CD4-positive, alpha-beta T cell (primary cell): ENCODE measurements around the gene WSB1. TPM values are rescaled to one million over a fixed set of nuclear protein-coding genes. Genes with fewer than 3 reads are reported as not detected.

Source experiments
- ATAC-seq: fragments of 200-7000 bp; cut with Tn5 transposase; one replicate; pipeline ENCODE4 v1.10.0; 2022; ENCODE audit warnings: mild to moderate bottlenecking; ENCODE audit not compliant: poor library complexity
- CTCF ChIA-PET: fragments of 350-600 bp; sonication (Branson Sonifier 250); formaldehyde crosslinking; loops from one replicate; lab custom pipeline; 2021; ENCODE audit warnings: antibody characterized with exemption, inconsistent platforms; lab: Charles Lee
- POLR2A ChIA-PET: fragments of 350-600 bp; sonication (Branson Sonifier 250); formaldehyde crosslinking; loops from one replicate; lab custom pipeline; 2021; ENCODE audit warnings: antibody characterized with exemption, inconsistent platforms; lab: Charles Lee
- DNase-seq, 14 experiments: peaks; one replicate each; pipeline ENCODE4 v3.0.0-alpha.2; 2013 to 2020; ENCODE audit warnings: mixed read lengths in 2 of 14
- H3K27ac ChIP-seq, 2 donors: one replicate each; pipeline versions ENCODE4 v1.5.1 to v1.7.0; 2013; ENCODE audit warnings: low read length in 2 of 2, low read depth in 1 of 2, mild to moderate bottlenecking in 1 of 2
- H3K27me3 ChIP-seq, 2 experiments: 1 replicate in 1 of 2; 2 replicates in 1 of 2; pipeline versions ENCODE4 v1.6.1 to v1.7.0; 2013; ENCODE audit warnings: low read length in 2 of 2, control low read depth in 1 of 2, mild to moderate bottlenecking in 1 of 2, moderate library complexity in 1 of 2; ENCODE audit not compliant: insufficient read depth in 2 of 2, control insufficient read depth in 1 of 2
- H3K36me3 ChIP-seq: one replicate; pipeline ENCODE4 v1.6.1; 2013; ENCODE audit warnings: low read length, control low read depth; ENCODE audit not compliant: insufficient read depth
- H3K4me1 ChIP-seq: one replicate; pipeline ENCODE4 v1.6.1; 2013; ENCODE audit warnings: low read length, control low read depth; ENCODE audit not compliant: insufficient read depth
- H3K4me3 ChIP-seq: one replicate; pipeline ENCODE4 v1.5.1; 2013; ENCODE audit warnings: mild to moderate bottlenecking, low read length, moderate library complexity
- H3K9me3 ChIP-seq, 2 experiments: 1 replicate in 1 of 2; 2 replicates in 1 of 2; pipeline versions ENCODE4 v1.6.1 to v1.7.0; 2013; ENCODE audit warnings: low read length in 2 of 2, mild to moderate bottlenecking in 2 of 2, control low read depth in 1 of 2, moderate library complexity in 1 of 2; ENCODE audit not compliant: control insufficient read depth in 1 of 2, insufficient read depth in 1 of 2
- H3K27ac Mint-ChIP-seq: one replicate; pipeline ENCODE4 v1.8.0; 2020; ENCODE audit warnings: mixed read lengths
- H3K27me3 Mint-ChIP-seq: one replicate; pipeline ENCODE4 v1.8.0; 2021; ENCODE audit warnings: mixed read lengths
- H3K36me3 Mint-ChIP-seq: one replicate; pipeline ENCODE4 v1.8.0; 2021; ENCODE audit warnings: low read depth, mixed read lengths
- H3K4me1 Mint-ChIP-seq: one replicate; pipeline ENCODE4 v1.8.0; 2021; ENCODE audit warnings: low read depth, mixed read lengths
- H3K4me3 Mint-ChIP-seq: one replicate; pipeline ENCODE4 v1.8.0; 2020; ENCODE audit warnings: mild to moderate bottlenecking, mixed read lengths
- H3K9me3 Mint-ChIP-seq: one replicate; pipeline ENCODE4 v1.8.0; 2020; ENCODE audit warnings: mixed read lengths
- intact Hi-C, 2 experiments: fragments of 100-400 bp; cut with DNase I in 1 of 2; cut with micrococcal nuclease in 1 of 2; formaldehyde crosslinking; loops; one replicate each; pipeline versions ENCODE4 v1.15.1 to v1.9.0; 2023 to 2025; cut with DNase I, micrococcal nuclease
- microRNA-seq: library from miRNA; unstranded; fragments of <30 nt; microRNA quantifications from one replicate; pipeline ENCODE4 v1.2.0, GENCODE V29; 2021; ENCODE audit warnings: borderline microRNAs expressed, borderline replicate concordance
- total RNA-seq, 174 experiments: library from RNA in 2 of 174; stranded (reverse) in 2 of 174; gene quantifications; one replicate each; pipeline ENCODE4 v1.2.3 and lab custom pipeline; 2021 to 2026
- TF ChIP-seq, protein P1 (sequence below): fragments of 200-600 bp; IDR thresholded peaks from one replicate; pipeline ENCODE4 v1.8.0; 2022; ENCODE audit warnings: antibody characterized with exemption, mild to moderate bottlenecking

Gene WSB1
- total RNA-seq, 2 experiments from 2014 or later: 99.4 to 104 TPM

DNA sequence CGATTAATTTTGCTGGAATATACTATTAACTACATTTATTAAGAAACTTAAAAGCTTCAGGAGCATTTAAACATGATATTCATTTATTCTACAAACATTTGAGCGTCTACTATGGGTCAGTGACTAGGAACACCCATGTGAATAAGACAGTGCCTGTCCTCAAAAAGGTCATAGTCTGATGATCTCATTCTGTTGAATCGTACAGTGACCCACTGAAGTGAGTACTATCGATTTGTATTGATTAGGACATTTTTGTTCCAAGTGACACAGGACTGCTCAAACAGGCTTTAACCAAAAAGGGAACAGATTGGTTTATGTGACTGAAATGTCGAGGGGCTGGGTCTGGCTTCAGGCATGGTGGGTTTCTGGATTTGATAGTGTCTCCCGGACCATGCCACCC, 68.6 kb downstream of the WSB1 start:
- TF ChIP-seq, protein P1, sequence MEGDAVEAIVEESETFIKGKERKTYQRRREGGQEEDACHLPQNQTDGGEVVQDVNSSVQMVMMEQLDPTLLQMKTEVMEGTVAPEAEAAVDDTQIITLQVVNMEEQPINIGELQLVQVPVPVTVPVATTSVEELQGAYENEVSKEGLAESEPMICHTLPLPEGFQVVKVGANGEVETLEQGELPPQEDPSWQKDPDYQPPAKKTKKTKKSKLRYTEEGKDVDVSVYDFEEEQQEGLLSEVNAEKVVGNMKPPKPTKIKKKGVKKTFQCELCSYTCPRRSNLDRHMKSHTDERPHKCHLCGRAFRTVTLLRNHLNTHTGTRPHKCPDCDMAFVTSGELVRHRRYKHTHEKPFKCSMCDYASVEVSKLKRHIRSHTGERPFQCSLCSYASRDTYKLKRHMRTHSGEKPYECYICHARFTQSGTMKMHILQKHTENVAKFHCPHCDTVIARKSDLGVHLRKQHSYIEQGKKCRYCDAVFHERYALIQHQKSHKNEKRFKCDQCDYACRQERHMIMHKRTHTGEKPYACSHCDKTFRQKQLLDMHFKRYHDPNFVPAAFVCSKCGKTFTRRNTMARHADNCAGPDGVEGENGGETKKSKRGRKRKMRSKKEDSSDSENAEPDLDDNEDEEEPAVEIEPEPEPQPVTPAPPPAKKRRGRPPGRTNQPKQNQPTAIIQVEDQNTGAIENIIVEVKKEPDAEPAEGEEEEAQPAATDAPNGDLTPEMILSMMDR: no peak
- no peak for ATAC-seq
- Mint-ChIP-seq H3K4me1 (no peaks in the 10 kb centered on the region), H3K27me3 (no peaks in the 10 kb centered on the region), H3K36me3 (no peaks in the 10 kb centered on the region), H3K27ac (no peak overlapping the region), H3K4me3 (no peak overlapping the region), H3K9me3 (no peaks in the 10 kb centered on the region)
- ChIA-PET CTCF (no interaction called here), POLR2A (no interaction called here)
- DNase-seq: no peak
- no peaks in the 10 kb centered on the region for H3K9me3 ChIP-seq
- H3K27ac ChIP-seq: no peak overlapping the region
- no peak overlapping the region for H3K4me3 ChIP-seq
- H3K27me3 ChIP-seq: no peaks in the 10 kb centered on the region
- H3K4me1 ChIP-seq: peaks cover 3% of the 10 kb centered on the region
- intact Hi-C loops: no loop called here
- no peaks in the 10 kb centered on the region for H3K36me3 ChIP-seq

DNA sequence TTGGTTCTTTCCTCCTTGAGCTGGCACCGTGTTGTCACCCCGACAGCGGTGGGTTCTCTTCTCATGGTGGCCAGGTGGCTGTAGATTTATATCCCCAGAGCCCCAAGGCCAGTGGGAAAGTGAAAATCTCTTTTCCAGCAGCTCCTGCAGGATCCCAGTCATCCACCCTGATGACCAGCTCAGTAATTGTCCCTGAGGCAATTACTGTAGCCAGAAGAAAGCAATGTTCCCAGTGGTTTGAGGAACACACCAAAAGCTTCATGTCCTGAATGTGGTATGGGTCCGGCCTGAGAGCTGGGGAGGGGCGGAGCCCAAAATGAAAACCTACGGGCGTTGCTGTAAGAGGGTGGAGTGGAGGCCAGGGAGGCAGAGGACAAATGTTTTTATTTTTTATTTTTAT, 69.0 kb downstream of the WSB1 start:
- H3K4me1 ChIP-seq: peaks cover 3% of the 10 kb centered on the region
- no peaks in the 10 kb centered on the region for H3K27me3 ChIP-seq
- no peak overlapping the region for H3K27ac Mint-ChIP-seq
- H3K36me3 Mint-ChIP-seq: no peaks in the 10 kb centered on the region
- no peaks in the 10 kb centered on the region for H3K27me3 Mint-ChIP-seq
- no peak overlapping the region for H3K4me3 Mint-ChIP-seq
- ATAC-seq: no peak
- H3K4me1 Mint-ChIP-seq: no peaks in the 10 kb centered on the region
- DNase-seq: no peak
- TF ChIP-seq, protein P1: no peak
- POLR2A ChIA-PET: no interaction called here
- H3K27ac ChIP-seq: no peak overlapping the region
- no peaks in the 10 kb centered on the region for H3K9me3 ChIP-seq
- CTCF ChIA-PET: no interaction called here
- H3K36me3 ChIP-seq: no peaks in the 10 kb centered on the region
- no peak overlapping the region for H3K4me3 ChIP-seq
- H3K9me3 Mint-ChIP-seq: no peaks in the 10 kb centered on the region
- intact Hi-C loops: no loop called here

DNA sequence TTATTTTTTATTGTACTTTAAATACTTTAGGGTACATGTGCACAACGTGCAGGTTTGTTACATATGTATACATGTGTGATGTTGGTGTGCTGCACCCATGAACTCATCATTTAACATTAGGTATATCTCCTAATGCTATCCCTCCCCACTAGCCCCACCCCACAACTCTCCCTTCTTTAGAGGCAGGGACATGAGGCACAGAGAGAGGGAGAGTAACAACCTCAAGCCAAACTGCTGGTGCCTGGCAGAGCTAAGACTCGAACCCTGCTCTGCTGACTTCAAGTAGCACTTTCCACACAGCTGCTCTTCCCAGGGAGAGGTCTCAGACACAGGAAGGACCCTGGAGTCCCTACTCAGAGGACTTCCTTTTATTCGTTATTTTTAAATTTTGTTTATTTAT, 69.4 kb downstream of the WSB1 start:
- Histone ChIP-seq H3K27ac (no peak overlapping the region), H3K9me3 (no peaks in the 10 kb centered on the region), H3K4me3 (no peak overlapping the region), H3K36me3 (no peaks in the 10 kb centered on the region), H3K27me3 (no peaks in the 10 kb centered on the region), H3K4me1 (peaks cover 3% of the 10 kb centered on the region)
- Mint-ChIP-seq H3K27me3 (no peaks in the 10 kb centered on the region), H3K36me3 (no peaks in the 10 kb centered on the region), H3K4me3 (no peak overlapping the region), H3K4me1 (no peaks in the 10 kb centered on the region), H3K9me3 (no peaks in the 10 kb centered on the region), H3K27ac (no peak overlapping the region)
- CTCF ChIA-PET: no interaction called here
- intact Hi-C loops: no loop called here
- DNase-seq (no peak), ATAC-seq (no peak)
- POLR2A ChIA-PET: no interaction called here
- TF ChIP-seq, protein P1: no peak

Small RNA genes within 50 kb of the gene (microRNA-seq; reads per million reads assigned to microRNA genes)
- gene MIR4522: not detected

Other genes starting within 250 kb of the WSB1 start
- gene KSR1, start 162.3 kb downstream of the WSB1 start, total RNA-seq: 10 to 100 TPM; 19.4 to 25.3 TPM